HepG2 (cell line): ENCODE measurements around the gene METAP1D. TPM values are rescaled to one million over a fixed set of nuclear protein-coding genes. Genes with fewer than 3 reads are reported as not detected.
A peak's percentile ranks its signal among the peaks of the same experiment; 100 is the strongest.

Source experiments
- ATAC-seq: fragments of 200-7000 bp; cut with Tn5 transposase; 3 replicates; pipeline ENCODE4 v1.9.1; 2020; ENCODE audit warnings: mild to moderate bottlenecking, moderate library complexity
- Bru-seq: library from RNA; stranded (reverse); fragments of 400-500 nt; gene quantifications from one replicate; lab custom pipeline; 2021; lab: Mats Ljungman, UMichigan
- BruChase-seq, 2 experiments: library from RNA; stranded (reverse); fragments of 400-500 nt; gene quantifications; one replicate each; lab custom pipeline; 2021; lab: Mats Ljungman, UMichigan
- BruUV-seq: library from RNA; stranded (reverse); fragments of 400-500 nt; replicated peaks from 2 replicates; lab custom pipeline; 2021; lab: Mats Ljungman, UMichigan
- CTCF ChIA-PET: fragments of 300-600 bp; formaldehyde crosslinking; extraction: SDS; loops from one replicate; lab custom pipeline; 2021; ENCODE audit warnings: low total read pairs, inconsistent platforms, low intra/inter-chr PET ratio; lab: Yijun Ruan, JAX
- POLR2A ChIA-PET: fragments of 350-600 bp; sonication (Branson Sonifier 250); formaldehyde crosslinking; loops from one replicate; lab custom pipeline; 2020; ENCODE audit warnings: antibody characterized with exemption, inconsistent platforms; lab: Yijun Ruan, JAX
- DNase-seq: peaks from one replicate; pipeline ENCODE4 v3.0.0-alpha.2; 2015; ENCODE audit warnings: low spot score
- FAIRE-seq: peaks from 3 replicates; lab custom pipeline; 2011; peaks lifted over from hg19 to GRCh38; lab: Jason Lieb, UNC
- H2AFZ ChIP-seq: one replicate; pipeline ENCODE4 v1.6.1; 2011; ENCODE audit warnings: low read length, inconsistent platforms
- H3K27ac ChIP-seq: fragments of 300-600 bp; 3 replicates; pipeline ENCODE4 v1.8.0; 2011; ENCODE audit warnings: mixed run types, mild to moderate bottlenecking, mixed read lengths, low read length, inconsistent platforms; ENCODE audit not compliant: insufficient read depth; ENCODE audit errors: extremely low read length
- H3K27me3 ChIP-seq, 2 experiments: fragments of 200-600 bp in 1 of 2; 2 replicates in 1 of 2; 3 replicates in 1 of 2; pipeline versions ENCODE4 v1.6.0 to v1.8.0; 2011; ENCODE audit warnings: low read length in 2 of 2, mild to moderate bottlenecking in 2 of 2, moderate library complexity in 2 of 2, inconsistent platforms in 1 of 2; ENCODE audit not compliant: insufficient read depth in 2 of 2, control insufficient read depth in 1 of 2
- H3K36me3 ChIP-seq, 2 experiments: fragments of 200-600 bp in 1 of 2; replicated peaks in 1 of 2; 2 replicates in 1 of 2; 3 replicates in 1 of 2; pipeline versions ENCODE4 v1.5.1 to v1.8.0; 2011; ENCODE audit warnings: low read length in 2 of 2, inconsistent platforms in 1 of 2; ENCODE audit not compliant: insufficient read depth in 2 of 2, control insufficient read depth in 1 of 2
- H3K4me1 ChIP-seq: 2 replicates; pipeline ENCODE4 v1.5.1; 2012; ENCODE audit warnings: low read length, inconsistent platforms; ENCODE audit not compliant: insufficient read depth
- H3K4me2 ChIP-seq: 2 replicates; pipeline ENCODE4 v1.6.0; 2011; ENCODE audit warnings: low read depth, low read length, inconsistent platforms
- H3K4me3 ChIP-seq, 3 experiments: fragments of 200-600 bp in 1 of 3; sonication (generic), shearing (Covaris generic) in 1 of 3; replicated peaks in 1 of 3; 2 replicates each; pipeline ENCODE4 v1.5.1; 2011 to 2016; ENCODE audit warnings: low read length in 3 of 3, inconsistent platforms in 2 of 3, low read depth in 2 of 3, mild to moderate bottlenecking in 2 of 3, control low read depth in 1 of 3, mixed read lengths in 1 of 3; ENCODE audit not compliant: insufficient read depth in 1 of 3
- H3K79me2 ChIP-seq: one replicate; pipeline ENCODE4 v1.6.1; 2011; ENCODE audit warnings: low read length, inconsistent platforms; ENCODE audit not compliant: insufficient read depth
- H3K9ac ChIP-seq: 2 replicates; pipeline ENCODE4 v1.6.0; 2011; ENCODE audit warnings: mild to moderate bottlenecking, low read depth, low read length, inconsistent platforms; ENCODE audit not compliant: insufficient read depth
- H3K9me3 ChIP-seq: 2 replicates; pipeline ENCODE4 v1.5.1; 2012; ENCODE audit warnings: mild to moderate bottlenecking, low read length
- H4K20me1 ChIP-seq: 2 replicates; pipeline ENCODE4 v1.6.0; 2011; ENCODE audit warnings: inconsistent platforms, mild to moderate bottlenecking, low read length, moderate library complexity; ENCODE audit not compliant: insufficient read depth
- ASH2L ChIP-seq: fragments of 300-600, 200-600 bp; sonication (generic); IDR thresholded peaks from 2 replicates; pipeline ENCODE4 v1.7.0; 2017; ENCODE audit warnings: low read depth, mild to moderate bottlenecking, moderate library complexity, mixed read lengths, low read length; ENCODE audit not compliant: insufficient read length
- BCL6 ChIP-seq: IDR thresholded peaks from 2 replicates; pipeline ENCODE4 v1.6.1; 2016; ENCODE audit warnings: missing genetic modification reagents, missing compliant biosample characterization
- ETV5 ChIP-seq: IDR thresholded peaks from 2 replicates; pipeline ENCODE4 v1.6.1; 2018; ENCODE audit warnings: missing biosample characterization, missing genetic modification reagents, inconsistent platforms, borderline replicate concordance
- HMG20B ChIP-seq: conservative IDR thresholded peaks from 2 replicates; pipeline ENCODE4 v1.6.1; 2016; ENCODE audit warnings: missing genetic modification reagents, missing compliant biosample characterization
- PHF8 ChIP-seq: sonication (generic); formaldehyde crosslinking; IDR thresholded peaks from 2 replicates; pipeline ENCODE4 v1.5.0; 2020; ENCODE audit warnings: missing genetic modification reagents
- POGZ ChIP-seq: sonication (generic); formaldehyde crosslinking; IDR thresholded peaks from 2 replicates; pipeline ENCODE4 v1.4.0; 2020; ENCODE audit warnings: mild to moderate bottlenecking, missing genetic modification reagents
- TOPORS ChIP-seq: sonication (generic); formaldehyde crosslinking; IDR thresholded peaks from 2 replicates; pipeline ENCODE4 v1.8.0; 2023; ENCODE audit warnings: mild to moderate bottlenecking, missing genetic modification reagents
- U2AF2 ChIP-seq: fragments of 200-400 bp; formaldehyde crosslinking; IDR thresholded peaks from 2 replicates; pipeline ENCODE4 v1.6.1; 2017; ENCODE audit warnings: low read depth, mild to moderate bottlenecking, low read length
- UBTF ChIP-seq: sonication (generic); formaldehyde crosslinking; IDR thresholded peaks from 2 replicates; pipeline ENCODE4 v1.4.0; 2020; ENCODE audit warnings: mild to moderate bottlenecking, missing genetic modification reagents
- ZNF362 ChIP-seq: sonication (generic); formaldehyde crosslinking; IDR thresholded peaks from 2 replicates; pipeline ENCODE4 v1.4.0; 2020; ENCODE audit warnings: missing genetic modification reagents, mild to moderate bottlenecking, borderline replicate concordance
- ZNF674 ChIP-seq: sonication (generic); formaldehyde crosslinking; IDR thresholded peaks from 2 replicates; pipeline ENCODE4 v1.5.0; 2020; ENCODE audit warnings: low read depth, mild to moderate bottlenecking, missing genetic modification reagents
- WGBS: methylation state at CpG from one replicate; pipeline ENCODE4 v1.1.6; 2017; ENCODE audit warnings: low lambda C conversion rate; 5-methylcytosine and 5-hydroxymethylcytosine counted together
- in situ Hi-C: cut with HindIII; loops from 2 replicates; pipeline ENCODE4 v1.10.0; 2017; ENCODE audit warnings: low pct_unique_long_range_greater_than_20kb; ENCODE audit not compliant: extremely low pct_ligation_motif_present
- intact Hi-C: fragments of 100-400 bp; cut with micrococcal nuclease; formaldehyde crosslinking; loops from one replicate; pipeline ENCODE4 v1.10.0; 2022; ENCODE audit not compliant: unreplicated experiment
- long read RNA-seq, 2 experiments: library from RNA in 1 of 2; library from polyadenylated mRNA in 1 of 2; stranded (forward) in 1 of 2; unstranded in 1 of 2; transcript quantifications; one replicate each; pipeline ENCODE4 v2.0.0, GENCODE V29; 2019 to 2022
- polyA minus RNA-seq, 3 experiments: library from RNA; depleted of rRNA, polyadenylated mRNA; stranded (reverse); fragments of >200 nt; gene quantifications; 2 replicates each; pipeline ENCODE4 v1.2.3, GENCODE V29; 2011; ENCODE audit warnings: low replicate concordance in 1 of 3
- polyA plus RNA-seq, 8 experiments: library from polyadenylated mRNA; depleted of rRNA in 3 of 8; stranded (reverse) in 7 of 8; unstranded in 1 of 8; fragments of >200 nt; fragmentation: Illumina TruSeq in 4 of 8; extraction: Trizol in 4 of 8; gene quantifications; 2 replicates each; pipeline versions ENCODE4 v1.2.1 to v1.2.3, GENCODE V29; 2011 to 2016; ENCODE audit warnings: low read depth in 4 of 8, missing spikeins in 1 of 8, mixed read lengths in 1 of 8; ENCODE audit not compliant: insufficient read depth in 1 of 8
- total RNA-seq, 5 experiments: library from RNA; depleted of rRNA; stranded (reverse); fragments of >200 nt; fragmentation: Illumina TruSeq; extraction: Trizol; gene quantifications; 2 replicates each; pipeline ENCODE4 v1.2.3, GENCODE V29; 2016; ENCODE audit warnings: low read depth in 1 of 5

METAP1D gene
- total RNA-seq (2016; rRNA removed; fragmentation: Illumina TruSeq; extraction: Trizol) = 14.0 and 14.7 TPM in 2 replicates
- 1.9 and 2.3 TPM in 2 replicates for total RNA-seq (2016; cell fraction: cytosol; rRNA removed; fragmentation: Illumina TruSeq; extraction: Trizol; ENCODE audit: low read depth)
- total RNA-seq (2016; cell fraction: insoluble cytoplasmic fraction; rRNA removed; fragmentation: Illumina TruSeq; extraction: Trizol) = 13.3 and 14.9 TPM in 2 replicates
- 5.6 and 5.7 TPM in 2 replicates for total RNA-seq (2016; cell fraction: membrane; rRNA removed; fragmentation: Illumina TruSeq; extraction: Trizol)
- 20.0 and 27.8 TPM in 2 replicates for total RNA-seq (2016; cell fraction: nucleus; rRNA removed; fragmentation: Illumina TruSeq; extraction: Trizol)
- 19.0 and 21.6 TPM in 2 replicates for polyA plus RNA-seq (2011; rRNA removed)
- polyA plus RNA-seq (2011; cell fraction: cytosol; rRNA removed) = 6.3 and 7.9 TPM in 2 replicates
- 37.6 and 40.5 TPM in 2 replicates for polyA plus RNA-seq (2011; cell fraction: nucleus; rRNA removed)
- 10.4 and 13.7 TPM in 2 replicates for polyA plus RNA-seq (2012)
- polyA plus RNA-seq (2016; cell fraction: cytosol; fragmentation: Illumina TruSeq; extraction: Trizol; ENCODE audit: low read depth) = 1.4 and 2.0 TPM in 2 replicates
- polyA plus RNA-seq (2016; cell fraction: insoluble cytoplasmic fraction; fragmentation: Illumina TruSeq; extraction: Trizol; ENCODE audit: low read depth) = 12.8 and 14.8 TPM in 2 replicates
- 3.1 and 4.1 TPM in 2 replicates for polyA plus RNA-seq (2016; cell fraction: membrane; fragmentation: Illumina TruSeq; extraction: Trizol; ENCODE audit: low read depth)
- 48.0 and 48.1 TPM in 2 replicates for polyA plus RNA-seq (2016; cell fraction: nucleus; fragmentation: Illumina TruSeq; extraction: Trizol; ENCODE audit: insufficient read depth, low read depth)
- 3.8 and 10.3 TPM in 2 replicates for polyA minus RNA-seq (2011; rRNA and poly(A)+ RNA removed; ENCODE audit: low replicate concordance)
- 7.0 and 9.4 TPM in 2 replicates for polyA minus RNA-seq (2011; cell fraction: cytosol; rRNA and poly(A)+ RNA removed)
- polyA minus RNA-seq (2011; cell fraction: nucleus; rRNA and poly(A)+ RNA removed) = 63.9 and 66.6 TPM in 2 replicates
- percentile 66 among the genes with signal in this experiment for Bru-seq, nascent RNA
- percentile 69 among the genes with signal in this experiment for BruChase-seq, experiment 1, labeled RNA remaining after a 6-hour chase
- percentile 71 among the genes with signal in this experiment for BruChase-seq, experiment 2, labeled RNA remaining after a 2-hour chase
- long read RNA-seq, experiment 1, transcript METAP1D-206 (3 exons, 929 nt) = minor isoform, 5 of 13 reads
- long read RNA-seq, experiment 1, transcript METAP1D-201 (10 exons, 3,419 nt) = major isoform, 6 of 13 reads
- long read RNA-seq, experiment 1, partial matches to known transcripts = 2 of 13 reads
- long read RNA-seq, experiment 1, other reads (novel, unspliced or antisense) = 0 of 13 reads
- long read RNA-seq, experiment 2, transcript METAP1D-201 (10 exons, 3,419 nt) = major isoform, 9 of 18 reads
- long read RNA-seq, experiment 2, partial matches to known transcripts = 6 of 18 reads
- long read RNA-seq, experiment 2, other reads (novel, unspliced or antisense) = 3 of 18 reads

GRCh38 chr2:171999604-172000469 lies at the start of gene METAP1D:
TSS of gene METAP1D (plus strand) at chr2:171999953. CDS start at chr2:171999970, 17 bp downstream.
- BruUV-seq = TSS peak; percentile 89
- Histone ChIP-seq H3K36me3 (0 out of 5 replicates have a peak, but pooled peaks cover 0 to 1% of the 10 kb centered on the region in 2 experiments), H4K20me1 (no peaks in the 10 kb centered on the region), H3K4me3 (peak within 1 kb of the TSS; percentile 59 to 80 (median 66)), H3K4me2 (peak within 1 kb of the TSS; percentile 88), H3K4me1 (peaks cover 21% of the 10 kb centered on the region), H3K27ac (peak within 1 kb of the TSS; percentile 82), H2AFZ (peak within 1 kb of the TSS; percentile 97), H3K9me3 (no peaks in the 10 kb centered on the region), H3K9ac (peak within 1 kb of the TSS; percentile 81), H3K79me2 (no peaks in the 10 kb centered on the region), H3K27me3 (no peaks in the 10 kb centered on the region)
- intact Hi-C loops (loop anchor here (1.0 to 10.0 kb wide), 2 partner anchors 55 to 102 kb away; partner anchors contain the start of gene DLX2), in situ Hi-C loops (loop anchor here (5.0 kb wide), 1 partner anchor 102 kb away; the partner anchor contains the start of gene DLX2)
- peak; percentile 8 for FAIRE-seq
- DNase-seq = peak; percentile 91
- peak; percentile 100 for ATAC-seq
- POLR2A ChIA-PET = interaction anchor here (0.6 to 1.3 kb wide), 6 partner anchors 10 to 313 kb away, joined by 3 to 6 read pairs (median 3); partner anchors contain the start of genes DLX2, DYNC1I2 and HAT1
- CTCF ChIA-PET = interaction anchor here (1.0 kb wide), 1 partner anchor 104 kb away, joined by 3 read pairs; no protein-coding TSS in a partner anchor
- WGBS = 2% methylated on average over 67 of the region's 73 CpGs
- TF ChIP-seq ETV5 (peak; percentile 72), UBTF (peak; percentile 91), PHF8 (CRISPR knock-in tag) (peak; percentile 96), TOPORS (CRISPR knock-in tag) (no peak; the same call in none of the 2 replicates), ASH2L (peak; percentile 98), U2AF2 (no peak), BCL6 (CRISPR knock-in tag) (peak; percentile 76), HMG20B (peak; percentile 78), ZNF362 (peak; percentile 73), ZNF674 (CRISPR knock-in tag) (0 out of 2 replicates have a peak, but pooled peaks have one; percentile 87), POGZ (CRISPR knock-in tag) (peak; percentile 98)
